RKO (cell line): ENCODE measurements around the gene AIMP2.
"Not testable (repeated sequence)": the region's sequence is repeated elsewhere in the genome, so short reads cannot be mapped to it uniquely, and the experiment has no call there.

Source experiments
- DNase-seq: peaks from one replicate; pipeline ENCODE4 v3.0.0-alpha.2; 2016; ENCODE audit warnings: low spot score

The AIMP2 gene

GRCh38 chr7:6008668-6009611, at the start of gene AIMP2, which contains the start of gene PMS2:
AIMP2 (plus strand) TSS chr7:6009272; CDS start chr7:6009364, 92 bp downstream.
PMS2 (minus strand) TSS chr7:6009049; CDS start chr7:6009019, 30 bp downstream.
- DNase-seq: peak; percentile 98

DNA sequence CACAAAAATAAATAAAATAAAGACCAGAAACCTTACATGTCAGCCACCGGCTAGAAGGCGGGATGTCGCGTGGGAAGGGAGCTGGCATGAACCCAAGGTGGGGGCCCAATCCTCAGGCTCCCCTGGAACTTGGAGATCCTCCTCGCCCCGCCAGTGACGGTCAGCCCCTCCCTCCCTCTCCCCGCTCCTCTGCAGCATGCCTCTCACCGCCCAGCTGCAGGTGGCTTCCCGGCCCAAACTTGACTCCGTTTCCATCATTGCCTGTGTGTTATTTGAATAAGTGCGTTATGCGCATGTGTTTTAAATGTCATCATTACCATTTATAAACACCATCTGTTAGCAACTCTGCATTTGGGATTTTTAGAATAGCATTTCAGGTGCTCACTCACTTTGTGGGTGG, 45.9 kb upstream of the AIMP2 start:
- not testable (repeated sequence) for DNase-seq

- DNase-seq: not testable (repeated sequence)
These were observed 45.3 kb upstream of the AIMP2 start for GRCh38 chr7:5963810-5964209.

- DNase-seq: not testable (repeated sequence)
These were observed 38.6 kb upstream of the AIMP2 start, which contains the start of gene RSPH10B for GRCh38 chr7:5970347-5970911. RSPH10B (minus strand) TSS chr7:5970689; CDS start chr7:5967116, 3,573 bp downstream.

DNA sequence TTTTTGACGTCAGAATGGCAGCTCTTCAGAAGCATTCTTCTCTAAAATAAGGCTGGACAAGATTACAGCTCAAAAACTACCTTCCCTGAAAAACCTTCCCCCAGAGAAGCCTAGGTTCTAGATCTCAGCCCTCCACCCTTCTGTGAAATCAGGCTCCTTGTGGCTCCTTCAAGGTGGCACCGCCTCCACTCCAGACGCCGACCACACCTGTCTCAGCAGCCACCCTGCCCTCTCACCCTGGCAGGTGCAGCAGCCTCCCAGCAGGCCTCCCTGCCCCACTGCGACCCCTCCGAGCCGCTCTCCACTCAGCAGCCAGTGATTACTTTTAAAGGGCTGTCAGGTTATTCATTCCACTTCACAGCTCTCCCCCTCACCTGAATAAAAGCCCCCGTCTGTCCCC, 35.5 kb upstream of the AIMP2 start:
- not testable (repeated sequence) for DNase-seq

DNA sequence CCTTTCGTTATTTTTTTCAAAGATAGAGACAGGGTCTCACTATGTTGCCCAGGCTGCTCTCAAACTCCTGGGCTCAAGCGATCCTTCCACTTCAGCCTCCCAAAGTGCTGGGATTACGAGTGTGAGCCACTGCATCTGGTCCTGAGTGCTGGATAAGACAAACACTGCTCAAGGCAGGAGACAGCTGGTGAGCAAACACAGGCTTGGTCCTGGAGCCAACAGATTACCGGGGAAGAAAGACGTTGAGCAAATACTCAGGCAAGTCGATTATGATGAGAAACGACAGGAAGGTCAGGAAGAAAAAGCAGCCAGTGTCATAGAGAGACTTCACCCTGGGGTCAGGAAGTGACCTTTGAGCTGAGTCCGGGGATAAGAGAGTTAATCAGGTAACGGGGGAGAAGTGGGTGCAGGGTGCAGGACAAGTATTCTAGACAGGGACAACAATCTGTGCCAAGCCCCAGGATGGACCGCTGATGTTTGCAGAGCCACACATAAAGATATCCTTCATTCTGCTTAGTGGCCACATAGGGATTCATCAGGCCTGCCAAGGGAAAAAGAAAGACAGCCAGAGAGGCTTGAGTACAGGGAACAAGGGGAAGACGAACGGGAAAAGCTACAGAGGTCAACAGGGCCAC, 29.3 kb upstream of the AIMP2 start:
- DNase-seq: not testable (repeated sequence)

GRCh38 chr7:5987061-5987460, 22.0 kb upstream of the AIMP2 start:
- DNase-seq: not testable (repeated sequence)

DNA sequence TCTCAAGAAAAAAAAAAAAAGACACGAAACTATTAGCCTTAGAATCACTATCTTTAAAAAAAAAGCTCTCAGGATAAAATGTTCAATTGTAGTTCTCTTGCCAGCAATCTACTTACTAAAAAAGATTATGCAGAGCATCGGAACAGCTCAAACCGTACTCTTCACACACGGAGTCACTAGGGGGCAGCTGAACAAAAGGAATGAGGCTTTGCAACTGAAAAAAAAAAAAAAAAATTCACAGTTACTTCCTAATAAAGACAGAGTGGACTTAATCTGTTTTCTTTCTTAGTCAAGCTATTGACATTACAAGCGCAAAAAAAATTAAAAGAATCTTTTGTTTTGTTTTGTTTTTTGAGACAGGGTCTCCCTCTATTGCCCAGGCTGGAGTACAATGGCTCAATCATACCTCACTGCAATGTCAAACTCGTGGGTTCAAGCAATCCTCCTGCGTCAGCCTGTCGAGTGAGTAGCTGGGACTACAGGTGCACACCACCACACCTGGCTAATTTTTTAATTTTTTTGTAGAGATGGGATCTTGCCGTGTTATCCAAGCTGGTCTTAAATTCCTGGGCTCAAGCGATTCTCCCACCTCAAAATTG, 11.8 kb upstream of the AIMP2 start:
- DNase-seq: peak; percentile 65

DNA sequence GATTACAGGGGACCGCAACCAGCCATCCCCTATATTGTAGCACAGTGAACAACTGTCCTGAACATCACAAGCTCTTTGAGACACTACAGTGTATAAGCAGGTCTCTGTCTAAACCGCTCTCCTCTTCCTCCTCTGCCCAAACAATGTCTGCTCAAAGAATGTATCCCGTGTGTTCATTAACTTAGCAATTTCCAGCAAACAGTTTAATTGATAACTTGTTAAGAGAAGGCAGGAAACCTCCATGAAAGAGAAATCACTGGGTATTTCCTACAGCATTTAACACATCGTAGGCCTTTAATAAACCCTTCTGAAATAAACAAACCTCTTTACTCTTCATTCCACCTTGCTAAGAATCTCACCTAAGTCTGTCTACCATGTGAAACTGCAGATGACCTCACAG, 1.7 kb upstream of the AIMP2 start:
- no peak for DNase-seq

- peak; percentile 42 for DNase-seq
These were observed 1.1 kb upstream of the AIMP2 start for GRCh38 chr7:6007835-6008590.

DNA sequence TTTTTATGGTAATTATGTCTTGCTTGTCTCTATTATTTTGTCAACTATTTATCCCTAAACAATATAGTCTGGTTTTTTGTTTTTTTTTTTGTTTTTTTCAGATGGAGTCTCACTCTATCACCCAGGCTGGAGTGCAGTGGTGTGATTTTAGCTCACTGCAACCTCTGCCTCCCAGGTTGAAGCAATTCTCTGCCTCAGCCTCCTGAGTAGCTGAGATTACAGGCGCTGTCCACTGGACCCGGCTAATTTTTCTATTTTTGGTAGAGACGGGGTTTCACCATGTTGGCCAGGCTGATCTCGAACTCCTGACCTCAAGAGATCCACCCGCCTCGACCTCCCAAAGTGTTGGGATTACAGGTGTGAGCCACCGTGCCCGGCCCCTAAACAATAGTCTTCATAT, 1.3 kb downstream of the AIMP2 start:
- DNase-seq: not testable (repeated sequence)

DNA sequence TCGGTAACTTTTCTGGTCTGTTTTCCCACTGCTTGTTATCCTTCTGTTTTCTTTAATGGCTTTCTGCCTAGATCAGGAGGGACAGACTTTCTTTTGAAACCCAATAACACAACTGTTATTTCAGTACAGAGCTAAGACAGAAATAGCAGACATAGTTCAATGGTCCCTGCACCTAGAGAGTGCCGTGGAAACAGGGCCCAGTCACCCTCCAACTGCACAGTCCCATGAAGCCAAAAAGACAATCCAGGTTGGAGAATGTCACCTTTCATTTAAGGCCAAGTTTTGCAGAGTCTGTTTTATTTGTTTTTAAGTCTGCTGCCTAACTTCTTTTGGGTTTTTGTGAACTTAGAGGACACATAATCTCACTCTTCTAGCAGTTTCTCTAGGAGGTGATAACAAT, 2.5 kb downstream of the AIMP2 start:
- no peak for DNase-seq

GRCh38 chr7:6012355-6013104, 3.5 kb downstream of the AIMP2 start:
- no peak for DNase-seq

- peak; percentile 35 for DNase-seq
These were observed 7.0 kb downstream of the AIMP2 start for GRCh38 chr7:6015917-6016652.

GRCh38 chr7:6016653-6016966, 7.5 kb downstream of the AIMP2 start:
- DNase-seq: no peak

DNA sequence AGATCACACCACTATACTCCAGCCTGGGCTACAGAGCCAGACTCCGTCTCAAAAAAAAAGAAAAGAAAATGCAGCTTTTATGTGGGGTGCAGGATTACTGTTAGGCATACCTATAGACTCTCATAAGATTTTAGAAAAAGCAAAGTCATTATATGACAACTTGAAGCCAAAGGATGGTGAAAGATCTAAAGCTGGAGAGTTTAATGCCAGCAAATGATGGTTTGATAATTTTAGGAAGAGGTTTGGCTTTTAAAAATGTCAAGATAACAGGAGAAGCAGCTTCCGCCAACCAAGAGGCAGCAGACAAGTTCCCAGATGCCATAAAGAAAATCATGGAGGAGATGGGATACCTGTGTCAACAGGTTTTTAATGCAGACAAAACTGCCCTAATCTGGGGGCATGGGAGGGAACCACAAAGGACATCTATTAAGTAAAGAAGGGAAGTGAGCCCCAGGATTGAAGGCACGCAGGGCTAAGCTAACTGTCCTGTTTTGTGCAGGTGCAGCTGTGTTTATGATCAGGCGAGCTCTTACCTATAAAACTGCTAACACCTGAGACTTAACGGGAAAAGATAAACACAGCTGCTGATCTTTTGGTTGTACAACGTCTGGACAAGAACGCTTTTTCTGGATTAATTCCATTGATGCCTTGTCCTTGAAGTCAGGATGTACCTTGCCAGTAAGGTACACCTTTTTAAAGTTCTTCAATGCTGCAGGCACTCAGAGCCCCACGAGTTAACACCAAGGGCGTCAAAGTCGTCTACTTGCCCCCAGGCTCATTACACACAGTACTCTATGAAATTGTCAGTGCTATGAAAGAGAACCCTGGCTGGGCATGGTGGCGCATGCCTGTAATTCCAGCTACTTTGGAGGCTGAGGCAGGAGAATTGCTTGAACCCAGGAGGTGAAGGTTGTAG, 11.6 kb downstream of the AIMP2 start:
- DNase-seq: no peak

DNA sequence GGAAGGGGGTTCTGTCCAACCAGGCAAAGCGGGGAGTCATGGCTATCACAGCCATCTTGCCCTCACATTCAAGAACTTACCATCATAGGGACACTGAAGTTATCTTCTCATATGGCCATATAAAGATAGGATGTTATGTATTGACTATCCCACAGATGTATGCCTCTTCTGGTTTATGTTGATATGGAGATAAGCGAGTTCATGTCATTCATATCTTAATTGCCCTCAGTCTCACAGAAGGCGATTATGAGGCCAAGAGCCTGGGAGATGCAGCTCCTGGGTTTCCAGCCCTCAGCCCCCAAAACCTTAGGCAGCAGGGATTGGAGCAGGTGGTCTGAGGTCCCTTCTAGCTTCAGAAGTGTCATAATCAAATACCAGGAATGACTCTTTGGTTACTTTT, 13.6 kb downstream of the AIMP2 start:
- no peak for DNase-seq

GRCh38 chr7:6023974-6024435, 14.9 kb downstream of the AIMP2 start:
- no peak for DNase-seq
